ENCODE measurements around the gene NFATC2.

Gene NFATC2

GRCh38 chr20:51531141-51531710 lies 11.3 kb downstream of the NFATC2 start:
- no peak for TF ChIP-seq CTCF (IDR thresholded peaks at IDR 0.05; ENCODE audit: low read length, missing control alignments)
- DNase-seq (ENCODE audit: low read depth) = no peak
- H3K4me3 ChIP-seq (replicated peaks; ENCODE audit: low read depth, low read length) = no peak overlapping the region

- DNase-seq (ENCODE audit: low read depth) = no peak
- TF ChIP-seq CTCF (IDR thresholded peaks at IDR 0.05; ENCODE audit: low read length, missing control alignments) = no peak
- H3K4me3 ChIP-seq (replicated peaks; ENCODE audit: low read depth, low read length) = no peak overlapping the region
Observed at GRCh38 chr20:51529758-51530157, 12.8 kb downstream of the NFATC2 start.

GRCh38 chr20:51529081-51529681 lies 13.3 kb downstream of the NFATC2 start:
- no peak overlapping the region for H3K4me3 ChIP-seq (replicated peaks; ENCODE audit: low read depth, low read length)
- DNase-seq (ENCODE audit: low read depth) = peak; percentile 51
- TF ChIP-seq CTCF (IDR thresholded peaks at IDR 0.05; ENCODE audit: low read length, missing control alignments) = no peak

GRCh38 chr20:51528263-51529027 lies 14.1 kb downstream of the NFATC2 start:
- no peak overlapping the region for H3K4me3 ChIP-seq (replicated peaks; ENCODE audit: low read depth, low read length)
- no peak for DNase-seq (ENCODE audit: low read depth)
- no peak for TF ChIP-seq CTCF (IDR thresholded peaks at IDR 0.05; ENCODE audit: low read length, missing control alignments)

GRCh38 chr20:51526754-51527153 lies 15.8 kb downstream of the NFATC2 start:
- no peak for TF ChIP-seq CTCF (IDR thresholded peaks at IDR 0.05; ENCODE audit: low read length, missing control alignments)
- DNase-seq (ENCODE audit: low read depth) = no peak
- no peak overlapping the region for H3K4me3 ChIP-seq (replicated peaks; ENCODE audit: low read depth, low read length)

- DNase-seq (ENCODE audit: low read depth) = no peak
- no peak overlapping the region for H3K4me3 ChIP-seq (replicated peaks; ENCODE audit: low read depth, low read length)
- TF ChIP-seq CTCF (IDR thresholded peaks at IDR 0.05; ENCODE audit: low read length, missing control alignments) = no peak
Observed at GRCh38 chr20:51526106-51526470, 16.4 kb downstream of the NFATC2 start.
